GM18870 (cell line): ENCODE results near the gene FUT9.

ENCODE experiments used
- ATAC-seq: cut with Tn5 transposase; IDR thresholded peaks from one replicate; pipeline ENCODE4 v1.9.1; 2021; ENCODE audit warnings: moderate library complexity; ENCODE audit not compliant: unreplicated experiment

The FUT9 gene

GRCh38 chr6:96066376-96066775 lies 50.6 kb downstream of the FUT9 start:
- no peak for ATAC-seq

- ATAC-seq = no peak
Observed at GRCh38 chr6:96073555-96073954, 57.8 kb downstream of the FUT9 start.

GRCh38 chr6:96074006-96074405 lies 58.2 kb downstream of the FUT9 start:
- no peak for ATAC-seq

- ATAC-seq = no peak
Observed at GRCh38 chr6:96075826-96076225, 60.1 kb downstream of the FUT9 start.

GRCh38 chr6:96086745-96087144 lies 71.0 kb downstream of the FUT9 start:
- no peak for ATAC-seq

GRCh38 chr6:96089173-96089572 lies 73.4 kb downstream of the FUT9 start:
- ATAC-seq = no peak

GRCh38 chr6:96094077-96094476 lies 78.3 kb downstream of the FUT9 start:
- no peak for ATAC-seq

- no peak for ATAC-seq
Observed at GRCh38 chr6:96099069-96099468, 83.3 kb downstream of the FUT9 start.

- no peak for ATAC-seq
Observed at GRCh38 chr6:96101564-96101963, 85.8 kb downstream of the FUT9 start.

- ATAC-seq = no peak
Observed at GRCh38 chr6:96104910-96105309, 89.1 kb downstream of the FUT9 start.

- no peak for ATAC-seq
Observed at GRCh38 chr6:96110878-96111277, 95.1 kb downstream of the FUT9 start.

- no peak for ATAC-seq
Observed at GRCh38 chr6:96116674-96117073, 100.9 kb downstream of the FUT9 start.

- ATAC-seq = no peak
Observed at GRCh38 chr6:96124778-96125177, 109.0 kb downstream of the FUT9 start.

- ATAC-seq = no peak
Observed at GRCh38 chr6:96138406-96138805, 122.6 kb downstream of the FUT9 start.

GRCh38 chr6:96142142-96142541 lies 126.4 kb downstream of the FUT9 start:
- ATAC-seq = no peak

GRCh38 chr6:96150431-96150830 lies 134.7 kb downstream of the FUT9 start:
- no peak for ATAC-seq

- ATAC-seq = no peak
Observed at GRCh38 chr6:96151707-96152106, 135.9 kb downstream of the FUT9 start.

GRCh38 chr6:96152114-96152708 lies 136.4 kb downstream of the FUT9 start:
- no peak for ATAC-seq

GRCh38 chr6:96153775-96154174 lies 138.0 kb downstream of the FUT9 start:
- no peak for ATAC-seq

GRCh38 chr6:96156425-96156824 lies 140.7 kb downstream of the FUT9 start:
- ATAC-seq = no peak

- peak; percentile 96 for ATAC-seq
Observed at GRCh38 chr6:96157018-96157565, 141.3 kb downstream of the FUT9 start.

GRCh38 chr6:96162711-96163120 lies 146.9 kb downstream of the FUT9 start:
- ATAC-seq = no peak

GRCh38 chr6:96164802-96165201 lies 149.0 kb downstream of the FUT9 start:
- ATAC-seq = peak; percentile 78
